CD14-positive monocyte (primary cell): ENCODE data around the gene CAPN1. TPM values are rescaled to one million over a fixed set of nuclear protein-coding genes. Genes with fewer than 3 reads are reported as not detected.
"Not testable (repeated sequence)": the region's sequence is repeated elsewhere in the genome, so short reads cannot be mapped to it uniquely, and the experiment has no call there.

ENCODE experiments used
- DNase-seq, 3 donors: peaks; one replicate each; pipeline ENCODE4 v3.0.0-alpha.2; 2011 to 2022
- H2AFZ ChIP-seq: 2 replicates; pipeline ENCODE4 v1.6.0; 2012; ENCODE audit warnings: mild to moderate bottlenecking, low read depth, low read length, inconsistent platforms; ENCODE audit not compliant: insufficient read depth, poor library complexity, severe bottlenecking
- H3K27ac ChIP-seq, 2 donors: 1 replicate in 1 of 2; 2 replicates in 1 of 2; pipeline ENCODE4 v1.5.1; 2012 to 2013; ENCODE audit warnings: low read length in 2 of 2, control low read depth in 1 of 2, inconsistent platforms in 1 of 2, low read depth in 1 of 2, mild to moderate bottlenecking in 1 of 2
- H3K27me3 ChIP-seq, 2 donors: one replicate each; pipeline versions ENCODE4 v1.6.0 to v1.6.1; 2011 to 2013; ENCODE audit warnings: low read length in 2 of 2; ENCODE audit not compliant: control insufficient read depth in 2 of 2, insufficient read depth in 2 of 2
- H3K36me3 ChIP-seq, 2 donors: replicated peaks in 1 of 2; 1 replicate in 1 of 2; 2 replicates in 1 of 2; pipeline versions ENCODE4 v1.5.1 to v1.6.1; 2012 to 2013; ENCODE audit warnings: low read length in 2 of 2, control low read depth in 1 of 2, inconsistent platforms in 1 of 2, mild to moderate bottlenecking in 1 of 2; ENCODE audit not compliant: insufficient read depth in 2 of 2, control insufficient read depth in 1 of 2
- H3K4me1 ChIP-seq, 2 donors: 1 replicate in 1 of 2; 2 replicates in 1 of 2; pipeline versions ENCODE4 v1.5.1 to v1.6.1; 2012 to 2013; ENCODE audit warnings: low read length in 2 of 2, control low read depth in 1 of 2, inconsistent platforms in 1 of 2, mild to moderate bottlenecking in 1 of 2, moderate library complexity in 1 of 2; ENCODE audit not compliant: insufficient read depth in 2 of 2, control insufficient read depth in 1 of 2
- H3K4me2 ChIP-seq: replicated peaks from 2 replicates; pipeline ENCODE3; 2012; ENCODE audit warnings: low read length, moderate library complexity, mild to moderate bottlenecking; ENCODE audit not compliant: poor library complexity, severe bottlenecking; ENCODE audit errors: extremely low read depth
- H3K4me3 ChIP-seq, 3 experiments: fragments of 200-600 bp in 1 of 3; sonication (generic) in 1 of 3; replicated peaks in 1 of 3; 1 replicate in 2 of 3; 2 replicates in 1 of 3; pipeline ENCODE4 v1.5.1; 2011 to 2013; ENCODE audit warnings: low read length in 3 of 3, mild to moderate bottlenecking in 3 of 3, control low read depth in 2 of 3, low read depth in 2 of 3, inconsistent platforms in 1 of 3, moderate library complexity in 1 of 3
- H3K79me2 ChIP-seq: 2 replicates; pipeline ENCODE4 v1.6.0; 2012; ENCODE audit warnings: mild to moderate bottlenecking, control low read depth, inconsistent platforms, low read length, moderate library complexity; ENCODE audit not compliant: insufficient read depth
- H3K9ac ChIP-seq: 2 replicates; pipeline ENCODE4 v1.6.0; 2017; ENCODE audit warnings: low read length, mild to moderate bottlenecking; ENCODE audit not compliant: insufficient read depth, poor library complexity, severe bottlenecking
- H3K9me3 ChIP-seq, 2 donors: replicated peaks in 1 of 2; 1 replicate in 1 of 2; 2 replicates in 1 of 2; pipeline versions ENCODE4 v1.5.1 to v1.6.1; 2012 to 2013; ENCODE audit warnings: low read length in 2 of 2, control low read depth in 1 of 2; ENCODE audit not compliant: control insufficient read depth in 1 of 2, insufficient read depth in 1 of 2
- H4K20me1 ChIP-seq: 2 replicates; pipeline ENCODE4 v1.6.0; 2012; ENCODE audit warnings: mild to moderate bottlenecking, low read length, control low read depth, moderate library complexity; ENCODE audit not compliant: insufficient read depth
- H3K27ac Mint-ChIP-seq, 7 donors: one replicate each; pipeline ENCODE4 v1.8.0; 2020; ENCODE audit warnings: mild to moderate bottlenecking in 7 of 7, mixed read lengths in 7 of 7, moderate library complexity in 6 of 7, inconsistent platforms in 2 of 7
- H3K27me3 Mint-ChIP-seq, 3 donors: one replicate each; pipeline ENCODE4 v1.8.0; 2021 to 2022; ENCODE audit warnings: low read depth in 3 of 3, mild to moderate bottlenecking in 3 of 3, mixed read lengths in 3 of 3, moderate library complexity in 3 of 3, inconsistent platforms in 1 of 3
- H3K36me3 Mint-ChIP-seq, 2 donors: one replicate each; pipeline ENCODE4 v1.8.0; 2020; ENCODE audit warnings: mixed read lengths in 2 of 2, inconsistent platforms in 1 of 2, mild to moderate bottlenecking in 1 of 2
- H3K4me1 Mint-ChIP-seq: one replicate; pipeline ENCODE4 v1.8.0; 2020; ENCODE audit warnings: mild to moderate bottlenecking, mixed read lengths
- H3K4me3 Mint-ChIP-seq, 2 donors: one replicate each; pipeline ENCODE4 v1.8.0; 2020; ENCODE audit warnings: mild to moderate bottlenecking in 2 of 2, mixed read lengths in 2 of 2, moderate library complexity in 1 of 2
- H3K9me3 Mint-ChIP-seq, 7 donors: one replicate each; pipeline ENCODE4 v1.8.0; 2020 to 2022; ENCODE audit warnings: mixed read lengths in 7 of 7, mild to moderate bottlenecking in 6 of 7, moderate library complexity in 6 of 7, inconsistent platforms in 2 of 7
- CTCF ChIP-seq: fragments of 200-600 bp; IDR thresholded peaks from one replicate; pipeline ENCODE4 v1.8.0; 2022; ENCODE audit warnings: antibody characterized with exemption, mild to moderate bottlenecking
- WGBS: methylation state at CpG from one replicate; pipeline ENCODE4 v1.1.5; 2013; ENCODE audit warnings: missing lambda C conversion rate; ENCODE audit not compliant: insufficient coverage; 5-methylcytosine and 5-hydroxymethylcytosine counted together
- intact Hi-C, 2 donors: fragments of 100-400 bp; cut with micrococcal nuclease; formaldehyde crosslinking; loops; one replicate each; pipeline versions ENCODE4 v1.15.0 to v1.15.1; 2023
- polyA plus RNA-seq, 3 donors: library from polyadenylated mRNA; depleted of rRNA in 1 of 3; unstranded in 2 of 3; stranded (reverse) in 1 of 3; fragments of 300-500 nt in 2 of 3; fragments of >200 nt in 1 of 3; fragmentation: Illumina TruSeq in 2 of 3; gene quantifications; 1 replicate in 2 of 3; 2 replicates in 1 of 3; pipeline ENCODE4 v1.2.3, GENCODE V29; 2012 to 2021

Gene CAPN1
- polyA plus RNA-seq, 3 donors = 128 to 140 (median 129) TPM

- H3K9ac ChIP-seq = no peak overlapping the region
- H3K9me3 ChIP-seq = peaks cover 18% of the 10 kb centered on the region in 2 donors
- no peak overlapping the region for H3K27ac Mint-ChIP-seq
Measured at GRCh38 chr11:65242389-65242788, 60.7 kb downstream of the CAPN1 start.

GRCh38 chr11:65243797-65244196 lies 62.1 kb downstream of the CAPN1 start:
- no peak overlapping the region for H3K9ac ChIP-seq
- Mint-ChIP-seq H3K36me3 (peaks cover 0 to 3% of the 10 kb centered on the region in 2 donors), H3K9me3 (peaks cover 7 to 18% (median 13%) of the 10 kb centered on the region in 7 donors), H3K27me3 (peaks cover 4 to 9% (median 6%) of the 10 kb centered on the region in 3 donors), H3K27ac (no peak overlapping the region), H3K4me3 (no peak overlapping the region), H3K4me1 (no peaks in the 10 kb centered on the region)
- H3K4me1 ChIP-seq = no peaks in the 10 kb centered on the region
- no peaks in the 10 kb centered on the region for H3K79me2 ChIP-seq
- intact Hi-C loops = no loop called here
- no peak overlapping the region for H3K4me3 ChIP-seq
- no peaks in the 10 kb centered on the region for H3K36me3 ChIP-seq
- no peak overlapping the region for H3K27ac ChIP-seq
- WGBS = 100% methylated on average over 2 of the region's 4 CpGs
- no peaks in the 10 kb centered on the region for H3K27me3 ChIP-seq
- TF ChIP-seq CTCF = no peak
- peaks cover 18% of the 10 kb centered on the region in 2 donors for H3K9me3 ChIP-seq
- H4K20me1 ChIP-seq = no peaks in the 10 kb centered on the region
- H2AFZ ChIP-seq = no peak overlapping the region
- no peak overlapping the region for H3K4me2 ChIP-seq
- no peak for DNase-seq

More at GRCh38 chr11:65242389-65242788, 60.7 kb downstream of the CAPN1 start:
- no peaks in the 10 kb centered on the region for H3K4me1 Mint-ChIP-seq
- H3K4me1 ChIP-seq = no peaks in the 10 kb centered on the region
- no peak overlapping the region for H3K27ac ChIP-seq
- peaks cover 4 to 9% (median 6%) of the 10 kb centered on the region in 3 donors for H3K27me3 Mint-ChIP-seq
- no peak overlapping the region for H3K4me3 Mint-ChIP-seq
- H3K4me3 ChIP-seq = no peak overlapping the region
- H3K36me3 Mint-ChIP-seq = peaks cover 0 to 3% of the 10 kb centered on the region in 2 donors
- no peaks in the 10 kb centered on the region for H4K20me1 ChIP-seq
- DNase-seq = no peak
- WGBS = 80% methylated on average over 5 of the region's 6 CpGs
- intact Hi-C loops = no loop called here
- H3K4me2 ChIP-seq = no peak overlapping the region
- TF ChIP-seq CTCF = no peak
- H2AFZ ChIP-seq = no peak overlapping the region
- no peaks in the 10 kb centered on the region for H3K36me3 ChIP-seq
- no peaks in the 10 kb centered on the region for H3K79me2 ChIP-seq
- H3K27me3 ChIP-seq = no peaks in the 10 kb centered on the region
- peaks cover 7 to 18% (median 13%) of the 10 kb centered on the region in 7 donors for H3K9me3 Mint-ChIP-seq

- H3K4me1 ChIP-seq, intact Hi-C loops, H2AFZ ChIP-seq, H3K9ac ChIP-seq, H3K4me1 Mint-ChIP-seq, DNase-seq, H3K4me3 Mint-ChIP-seq, H3K36me3 ChIP-seq, H3K4me3 ChIP-seq, H3K79me2 ChIP-seq, H3K27me3 ChIP-seq, H3K27ac ChIP-seq, H4K20me1 ChIP-seq, H3K4me2 ChIP-seq, H3K27me3 Mint-ChIP-seq, H3K27ac Mint-ChIP-seq, H3K36me3 Mint-ChIP-seq: not testable (repeated sequence)
- peaks cover 7 to 18% (median 13%) of the 10 kb centered on the region in 7 donors for H3K9me3 Mint-ChIP-seq
- peaks cover 18% of the 10 kb centered on the region in 2 donors for H3K9me3 ChIP-seq
- no CpG with 5 or more reads among the region's 8 CpGs for WGBS
Measured at GRCh38 chr11:65245046-65245445, 63.3 kb downstream of the CAPN1 start.
